Effector memory CD4-positive, alpha-beta T cell (primary cell): ENCODE measurements around the gene C12orf56.
"Not testable (repeated sequence)": the region's sequence is repeated elsewhere in the genome, so short reads cannot be mapped to it uniquely, and the experiment has no call there.

Source experiments
- DNase-seq, 3 donors: peaks; one replicate each; pipeline ENCODE4 v3.0.0-alpha.2; 2020
- H3K27ac ChIP-seq: 2 replicates; pipeline ENCODE4 v1.7.0; 2013; ENCODE audit warnings: mild to moderate bottlenecking, low read length, moderate library complexity; ENCODE audit not compliant: insufficient read depth, poor library complexity, severe bottlenecking
- H3K27me3 ChIP-seq: replicated peaks from 2 replicates; pipeline ENCODE4 v1.7.0; 2013; ENCODE audit warnings: mild to moderate bottlenecking, low read length; ENCODE audit not compliant: insufficient read depth, control insufficient read depth, poor library complexity, severe bottlenecking
- H3K36me3 ChIP-seq: 2 replicates; pipeline ENCODE4 v1.7.0; 2013; ENCODE audit warnings: mild to moderate bottlenecking, low read length, moderate library complexity; ENCODE audit not compliant: control insufficient read depth, insufficient read depth
- H3K4me1 ChIP-seq: 2 replicates; pipeline ENCODE4 v1.7.0; 2013; ENCODE audit warnings: low read length, mild to moderate bottlenecking; ENCODE audit not compliant: control insufficient read depth, insufficient read depth, poor library complexity, severe bottlenecking
- H3K4me3 ChIP-seq: 2 replicates; pipeline ENCODE4 v1.7.0; 2013; ENCODE audit warnings: low read length, low read depth, mild to moderate bottlenecking; ENCODE audit not compliant: insufficient read depth, poor library complexity, severe bottlenecking
- H3K9me3 ChIP-seq: 2 replicates; pipeline ENCODE4 v1.7.0; 2013; ENCODE audit warnings: mild to moderate bottlenecking, low read length, moderate library complexity; ENCODE audit not compliant: control insufficient read depth

C12orf56 gene

DNA sequence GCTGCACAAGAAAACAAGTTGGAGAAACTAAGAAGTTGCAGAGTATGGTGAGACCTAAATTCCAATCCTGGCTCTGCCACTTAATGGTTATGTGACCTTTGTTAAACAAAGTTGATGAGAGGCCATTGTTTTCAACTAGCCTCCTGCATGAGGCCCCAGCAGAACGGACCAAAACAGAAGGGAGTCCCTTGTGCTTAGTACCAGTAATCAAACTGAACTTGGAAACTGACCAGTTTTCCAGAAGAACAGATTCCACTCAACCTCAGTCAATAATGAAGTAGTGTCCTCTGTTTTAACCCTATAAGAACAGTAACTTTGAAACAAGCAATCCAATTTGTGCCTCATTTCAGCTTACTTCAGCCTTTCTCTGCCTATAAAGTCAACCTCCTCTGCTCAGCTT lies 69.9 kb downstream of the C12orf56 start:
- H3K4me1 ChIP-seq = no peaks in the 10 kb centered on the region
- DNase-seq = no peak
- no peaks in the 10 kb centered on the region for H3K27me3 ChIP-seq
- H3K9me3 ChIP-seq = no peaks in the 10 kb centered on the region
- H3K4me3 ChIP-seq = no peak overlapping the region
- H3K27ac ChIP-seq = no peak overlapping the region
- H3K36me3 ChIP-seq = no peaks in the 10 kb centered on the region

DNA sequence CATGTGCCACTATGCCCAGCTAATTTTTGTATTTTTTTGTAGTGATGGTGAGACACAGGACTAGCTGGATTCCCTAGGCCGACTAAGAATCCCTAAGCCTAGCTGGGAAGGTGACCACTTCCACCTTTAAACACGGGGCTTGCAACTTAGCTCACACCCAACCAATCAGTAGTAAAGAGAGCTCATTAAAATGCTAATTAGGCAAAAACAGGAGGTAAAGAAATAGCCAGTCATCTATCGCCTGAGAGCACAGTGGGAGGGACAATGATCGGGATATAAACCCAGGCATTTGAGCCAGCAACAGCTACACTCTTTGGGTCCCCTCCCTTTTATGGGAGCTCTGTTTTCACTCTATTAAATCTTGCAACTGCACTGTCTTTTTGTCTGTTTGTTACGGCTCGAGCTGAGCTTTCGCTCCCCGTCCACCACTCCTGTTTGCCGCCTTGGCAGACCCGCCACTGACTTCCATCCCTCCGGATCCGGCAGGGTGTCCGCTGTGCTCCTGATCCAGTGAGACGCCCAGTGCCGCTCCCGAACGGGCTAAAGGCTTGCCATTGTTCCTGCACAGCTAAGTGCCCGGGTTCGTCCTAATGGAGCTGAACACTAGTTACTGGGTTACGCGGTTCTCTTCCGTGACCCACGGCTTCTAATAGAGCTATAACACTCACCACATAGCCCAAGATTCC lies 70.9 kb downstream of the C12orf56 start:
- H3K4me3 ChIP-seq, H3K27me3 ChIP-seq, H3K36me3 ChIP-seq, H3K4me1 ChIP-seq, DNase-seq, H3K27ac ChIP-seq, H3K9me3 ChIP-seq: not testable (repeated sequence)

DNA sequence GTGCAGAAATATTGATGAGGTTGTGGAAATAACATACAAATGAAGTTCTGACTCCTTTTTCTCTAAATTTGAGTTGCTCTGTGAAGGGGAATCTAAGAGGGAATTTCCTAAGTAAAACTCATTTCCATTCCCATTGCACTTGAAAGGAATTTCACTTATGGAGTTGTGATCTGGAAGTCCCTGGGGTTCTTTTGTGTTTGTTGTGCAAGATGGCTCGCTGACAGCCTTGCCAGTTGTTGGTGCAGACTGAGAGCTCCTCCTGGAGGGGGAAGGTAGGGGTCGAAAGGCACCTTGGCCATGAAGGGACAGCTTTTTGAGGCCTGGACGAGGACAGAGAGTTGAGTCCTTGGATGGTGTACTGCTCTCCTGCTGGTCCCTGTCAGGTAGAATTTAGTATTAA lies 72.0 kb downstream of the C12orf56 start:
- no peak for DNase-seq
- no peaks in the 10 kb centered on the region for H3K36me3 ChIP-seq
- H3K27me3 ChIP-seq = no peaks in the 10 kb centered on the region
- no peak overlapping the region for H3K4me3 ChIP-seq
- H3K27ac ChIP-seq = no peak overlapping the region
- no peaks in the 10 kb centered on the region for H3K4me1 ChIP-seq
- H3K9me3 ChIP-seq = no peaks in the 10 kb centered on the region

DNA sequence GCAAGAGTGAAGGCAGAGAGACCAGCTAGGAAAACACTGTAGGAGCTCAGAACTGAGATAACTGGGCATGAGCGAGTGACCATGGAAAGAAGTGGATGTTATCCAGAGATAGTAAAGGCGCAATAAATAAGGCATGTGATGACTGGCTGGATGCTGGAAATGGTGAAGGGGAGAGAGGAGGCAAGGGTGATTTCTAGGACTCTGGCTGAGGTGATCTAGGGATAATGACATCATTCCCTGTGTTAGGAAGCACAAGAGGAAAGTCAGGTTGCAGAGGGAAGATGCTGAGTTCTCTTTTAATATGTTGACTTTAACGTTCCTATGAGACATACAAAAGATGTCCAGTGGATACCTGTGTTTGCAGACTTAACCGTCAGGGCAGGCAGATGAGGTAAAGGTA lies 78.7 kb downstream of the C12orf56 start:
- no peaks in the 10 kb centered on the region for H3K27me3 ChIP-seq
- H3K4me3 ChIP-seq = no peak overlapping the region
- no peak overlapping the region for H3K27ac ChIP-seq
- no peaks in the 10 kb centered on the region for H3K4me1 ChIP-seq
- no peak for DNase-seq
- no peaks in the 10 kb centered on the region for H3K36me3 ChIP-seq
- H3K9me3 ChIP-seq = no peaks in the 10 kb centered on the region

DNA sequence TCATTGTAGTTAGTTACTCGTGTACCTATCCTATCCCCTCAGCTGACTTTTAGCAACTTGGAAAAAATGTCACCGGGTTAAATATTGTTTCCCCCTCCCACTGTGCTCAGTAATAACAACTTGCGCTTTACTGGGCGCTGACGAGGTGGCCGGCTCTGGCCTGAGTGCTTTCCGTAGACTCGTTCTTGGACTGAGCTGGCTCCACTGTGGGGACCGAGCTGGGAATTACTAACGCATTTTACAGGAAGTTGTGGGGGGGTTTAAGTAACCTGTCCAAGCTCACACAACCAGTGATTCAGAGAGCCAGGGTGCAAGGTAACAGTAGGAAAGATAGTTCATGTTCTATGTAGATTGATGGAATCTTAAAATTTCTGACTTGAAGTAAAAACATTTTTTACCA lies 86.0 kb downstream of the C12orf56 start:
- Histone ChIP-seq H3K27ac (no peak overlapping the region), H3K4me3 (no peak overlapping the region), H3K9me3 (no peaks in the 10 kb centered on the region), H3K27me3 (no peaks in the 10 kb centered on the region), H3K36me3 (no peaks in the 10 kb centered on the region), H3K4me1 (no peaks in the 10 kb centered on the region)
- no peak for DNase-seq

DNA sequence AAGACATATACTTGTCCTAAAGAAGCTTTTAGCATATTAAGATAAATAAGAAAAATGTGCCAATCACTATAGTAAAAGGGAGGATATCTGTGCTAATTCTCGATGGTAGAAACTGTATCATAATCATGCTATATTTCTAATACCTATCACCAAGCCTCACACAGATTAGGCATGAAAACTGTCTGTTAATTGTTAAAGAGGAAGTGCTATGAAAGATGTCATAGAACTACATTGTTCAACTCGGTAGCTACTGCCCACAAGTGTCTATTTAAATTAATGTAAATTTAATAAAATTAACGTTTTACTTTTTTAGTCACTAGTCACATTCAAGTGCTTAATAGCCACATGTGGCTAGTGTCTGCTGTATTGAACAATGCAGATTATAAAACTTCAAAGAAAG lies 90.9 kb downstream of the C12orf56 start:
- Histone ChIP-seq H3K4me1 (no peaks in the 10 kb centered on the region), H3K9me3 (no peaks in the 10 kb centered on the region), H3K27me3 (no peaks in the 10 kb centered on the region), H3K36me3 (no peaks in the 10 kb centered on the region), H3K27ac (no peak overlapping the region), H3K4me3 (no peak overlapping the region)
- no peak for DNase-seq

DNA sequence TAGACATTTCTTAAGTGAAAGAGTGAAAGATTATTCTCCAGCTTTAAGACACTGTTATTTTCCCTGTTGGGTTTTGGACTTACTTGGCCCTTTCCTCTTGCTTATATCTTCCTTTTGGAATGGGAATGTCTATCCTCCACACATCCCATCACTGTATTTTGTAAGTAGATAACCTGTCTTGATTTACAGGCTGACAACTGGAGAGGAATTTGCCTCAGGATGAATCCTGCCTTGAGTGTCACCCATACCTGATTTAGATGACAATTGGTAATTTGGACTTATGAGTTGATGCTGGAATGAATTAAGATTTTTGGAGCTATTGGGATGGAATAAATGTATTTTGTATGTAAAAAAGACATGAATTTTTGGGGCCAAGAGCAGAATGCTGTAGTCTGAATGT lies 94.3 kb downstream of the C12orf56 start:
- H3K27ac ChIP-seq = no peak overlapping the region
- DNase-seq = no peak
- H3K4me3 ChIP-seq = no peak overlapping the region
- H3K9me3 ChIP-seq = no peaks in the 10 kb centered on the region
- H3K36me3 ChIP-seq = no peaks in the 10 kb centered on the region
- no peaks in the 10 kb centered on the region for H3K27me3 ChIP-seq
- no peaks in the 10 kb centered on the region for H3K4me1 ChIP-seq

DNA sequence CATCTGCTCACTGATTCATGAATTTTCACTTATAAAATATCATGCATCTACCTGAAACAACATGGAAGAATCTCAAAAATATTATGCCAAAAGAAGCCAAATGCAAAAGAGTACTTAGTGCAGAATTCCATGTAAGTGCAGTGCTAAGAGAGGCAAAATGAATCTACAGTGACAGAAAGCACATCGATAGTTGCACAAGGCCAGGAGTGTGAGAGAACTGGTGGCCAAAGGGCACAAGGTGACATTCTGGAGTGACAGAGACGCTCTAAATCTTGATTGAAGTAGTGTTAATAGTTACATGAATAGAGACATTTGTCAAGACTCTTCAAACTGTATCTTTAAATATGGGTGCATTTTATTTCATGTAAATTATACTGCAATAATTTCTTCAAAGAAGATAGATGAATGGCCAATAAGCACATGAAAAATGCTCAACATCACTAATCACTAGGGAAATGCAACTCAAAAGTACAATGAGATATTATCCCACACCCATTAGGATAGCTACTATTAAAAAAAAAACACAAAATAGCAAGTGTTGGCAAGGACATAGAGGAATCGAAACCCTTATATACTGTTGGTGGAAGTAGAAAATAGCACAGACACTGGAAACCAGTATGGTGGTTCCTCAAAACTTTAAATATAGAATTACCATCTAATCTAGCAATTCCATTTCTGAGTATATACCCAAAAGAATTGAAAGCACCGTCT lies 96.7 kb downstream of the C12orf56 start:
- no peak for DNase-seq
- no peak overlapping the region for H3K27ac ChIP-seq

DNA sequence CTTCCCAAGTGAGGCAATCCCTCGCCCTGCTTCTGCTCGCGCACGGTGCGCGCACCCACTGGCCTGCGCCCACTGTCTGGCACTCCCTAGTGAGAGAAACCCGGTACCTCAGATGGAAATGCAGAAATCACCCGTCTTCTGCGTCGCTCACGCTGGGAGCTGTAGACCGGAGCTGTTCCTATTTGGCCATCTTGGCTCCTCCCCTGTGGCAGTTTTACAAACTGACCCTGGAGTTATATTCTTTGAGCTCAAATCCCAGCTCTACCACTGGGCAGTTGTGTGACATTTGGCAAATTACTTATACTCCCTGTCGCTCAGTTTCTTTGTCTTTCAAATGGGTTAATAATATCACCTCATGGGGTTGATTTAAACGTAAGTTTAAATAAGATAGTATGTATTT lies 97.4 kb downstream of the C12orf56 start:
- not testable (repeated sequence) for H3K9me3 ChIP-seq, H3K27me3 ChIP-seq, H3K27ac ChIP-seq, DNase-seq, H3K4me3 ChIP-seq, H3K4me1 ChIP-seq, H3K36me3 ChIP-seq

More for the DNA sequence above, 96.7 kb downstream of the C12orf56 start:
- Histone ChIP-seq H3K27me3 (no peaks in the 10 kb centered on the region), H3K4me1 (no peaks in the 10 kb centered on the region), H3K36me3 (no peaks in the 10 kb centered on the region), H3K4me3 (no peak overlapping the region), H3K9me3 (no peaks in the 10 kb centered on the region)

DNA sequence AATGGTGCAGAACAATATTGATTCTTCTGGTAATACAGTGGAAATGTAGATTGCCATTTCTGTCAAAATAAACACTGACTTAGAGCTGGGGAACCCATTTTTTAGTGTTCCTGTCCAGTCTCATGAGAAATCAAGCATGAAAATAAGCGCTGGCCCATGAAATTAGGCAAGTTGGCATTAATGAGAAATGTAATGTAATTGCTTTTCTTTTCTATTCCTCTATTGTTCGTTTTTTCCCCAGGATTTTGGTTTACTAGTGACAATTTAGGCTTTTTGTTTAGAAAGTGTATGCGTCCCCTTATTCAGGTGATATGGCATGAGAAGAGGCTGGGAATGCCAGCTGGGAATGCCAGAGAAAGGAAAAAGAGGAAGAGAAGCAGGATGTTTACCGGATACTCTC lies 104.0 kb downstream of the C12orf56 start:
- no peak for DNase-seq
- no peaks in the 10 kb centered on the region for H3K9me3 ChIP-seq
- no peak overlapping the region for H3K4me3 ChIP-seq
- H3K27me3 ChIP-seq = no peaks in the 10 kb centered on the region
- H3K4me1 ChIP-seq = no peaks in the 10 kb centered on the region
- no peaks in the 10 kb centered on the region for H3K36me3 ChIP-seq
- no peak overlapping the region for H3K27ac ChIP-seq
